Stimulated activated CD8-positive, alpha-beta memory T cell treated with anti-CD3 and anti-CD28 coated beads, Interleukin-15, amount 100 ng/mL, for 24 hours (primary cell): Measurements from ENCODE around the gene DYRK2.

Experiments
- DNase-seq: peaks from one replicate; pipeline ENCODE4 v3.0.0-alpha.2; 2020; ENCODE audit warnings: low read depth

Gene DYRK2

DNA sequence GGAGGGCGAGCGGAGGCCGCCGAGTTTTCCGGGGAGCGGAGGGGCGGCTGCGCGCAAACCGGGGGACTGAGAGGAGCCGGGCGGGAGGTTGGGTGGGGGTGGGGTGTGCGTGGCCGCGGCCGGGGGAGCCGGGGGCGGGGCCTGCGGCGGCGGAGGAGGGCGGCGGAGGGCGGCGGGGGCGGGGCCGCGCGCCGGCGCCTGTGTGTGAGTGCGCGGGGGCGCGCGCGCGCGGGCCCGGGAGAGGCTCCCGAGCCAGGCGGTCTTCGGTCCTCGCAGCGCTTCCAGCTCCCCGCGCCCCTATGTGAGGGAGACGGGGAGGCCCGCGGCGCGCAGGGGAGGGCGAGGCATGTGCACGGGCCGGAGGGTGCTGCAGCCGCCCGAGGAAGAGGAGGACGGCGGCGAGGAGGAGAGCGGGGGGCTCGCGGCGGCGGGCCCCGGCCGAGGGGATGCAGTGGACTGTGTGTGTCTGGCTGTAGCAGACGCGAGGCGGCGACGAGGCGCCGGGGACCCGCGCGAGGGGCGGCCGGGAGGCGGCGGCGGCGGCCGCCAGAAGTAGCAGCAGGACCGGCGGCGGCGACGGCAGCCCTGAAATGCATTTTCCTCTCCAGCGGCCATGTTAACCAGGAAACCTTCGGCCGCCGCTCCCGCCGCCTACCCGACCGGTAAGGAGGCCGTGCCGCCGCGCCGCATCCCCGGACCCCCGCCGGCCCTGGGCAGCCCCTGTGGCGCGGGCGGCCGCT lies at the start of gene DYRK2:
Gene DYRK2, plus strand, starts transcription at position 225 of the 740 bp plus-strand sequence. Its CDS starts 389 bp downstream, at position 614.
- peak; percentile 44 for DNase-seq

DNA sequence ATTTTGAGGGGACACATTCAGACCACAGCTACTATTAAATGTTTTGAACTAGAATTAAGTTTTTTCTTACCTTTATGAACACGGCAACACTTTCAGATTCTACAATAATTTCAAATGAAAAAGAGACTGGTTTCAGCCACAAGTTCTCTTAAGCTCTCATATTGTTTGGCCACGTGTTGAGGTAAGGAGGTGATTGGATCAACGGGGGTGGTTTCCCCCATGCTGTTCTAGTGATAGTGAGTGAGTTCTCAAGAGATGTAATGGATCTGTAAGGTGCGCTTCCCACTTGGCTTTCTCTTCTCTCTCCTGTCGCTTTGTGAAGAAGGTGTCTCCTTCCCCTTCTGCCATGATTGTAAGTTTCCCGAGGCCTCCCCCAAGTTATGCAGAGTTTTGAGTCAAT lies 48.9 kb upstream of the DYRK2 start:
- DNase-seq: no peak

DNA sequence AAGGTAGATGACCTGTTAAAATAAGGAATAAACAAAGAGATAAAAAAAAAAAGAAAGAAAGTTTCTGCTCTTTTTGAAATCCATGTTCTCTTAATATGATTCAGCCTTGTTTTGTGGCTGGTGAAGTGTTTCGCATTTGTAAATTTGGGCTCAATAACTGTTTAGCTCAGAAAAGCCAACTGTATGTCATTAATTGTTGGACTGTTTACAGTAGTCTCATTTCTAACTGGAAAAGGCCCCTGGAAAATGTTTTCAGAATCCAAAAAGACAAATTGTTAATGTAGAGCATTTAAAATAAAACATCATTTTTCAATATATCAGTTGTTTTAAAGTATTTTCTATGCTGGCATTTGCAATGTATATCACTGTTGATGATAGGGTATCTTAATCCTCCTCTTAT lies 47.4 kb upstream of the DYRK2 start:
- no peak for DNase-seq

DNA sequence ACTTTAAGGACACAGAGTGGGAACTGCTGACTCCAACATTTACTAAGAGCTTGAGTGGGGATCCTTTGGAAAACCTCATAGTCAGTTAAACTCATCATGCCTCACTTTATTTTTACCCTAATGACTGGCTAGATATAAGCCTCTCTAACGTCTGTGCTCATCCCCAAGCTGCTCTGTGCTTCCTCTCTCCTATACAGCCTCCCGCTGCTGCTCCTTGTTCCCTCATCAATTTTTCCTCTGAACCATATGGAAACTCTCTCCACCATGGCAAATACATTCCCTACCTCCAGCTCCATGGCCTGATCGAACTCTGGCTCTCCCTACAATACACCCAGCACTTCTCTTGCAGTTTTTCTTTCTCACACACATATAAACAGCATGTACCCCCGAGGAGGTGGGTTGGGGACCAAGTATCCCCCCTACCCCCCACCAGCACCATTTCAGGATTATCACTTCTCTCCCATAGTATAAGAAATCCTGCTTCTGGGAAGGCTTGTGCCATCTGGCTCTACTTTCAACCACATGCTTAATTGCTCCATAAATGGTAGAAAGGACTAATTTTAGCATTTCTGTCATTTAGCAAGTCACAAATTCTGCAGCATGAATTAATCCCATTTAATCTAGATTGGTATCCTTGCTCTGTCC lies 39.2 kb upstream of the DYRK2 start:
- DNase-seq: no peak

DNA sequence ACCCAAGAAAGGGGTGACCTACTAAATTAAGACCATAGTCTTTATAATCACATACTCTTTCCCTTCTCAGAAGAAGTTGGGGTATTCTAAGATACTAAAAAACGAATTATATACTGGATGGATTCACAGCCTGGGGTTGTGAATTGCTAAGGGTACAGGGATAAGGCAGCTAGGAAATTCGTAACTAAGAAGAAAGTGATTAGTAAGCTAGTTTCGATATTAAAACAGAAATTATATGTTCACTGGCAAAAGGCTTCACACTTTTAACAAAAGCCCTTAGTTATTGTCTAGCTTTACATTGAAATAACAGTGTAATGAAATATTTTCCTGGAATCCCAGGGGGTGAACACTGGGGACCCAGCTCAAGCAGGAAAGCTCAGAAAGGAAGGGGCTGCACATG lies 35.5 kb upstream of the DYRK2 start:
- no peak for DNase-seq

DNA sequence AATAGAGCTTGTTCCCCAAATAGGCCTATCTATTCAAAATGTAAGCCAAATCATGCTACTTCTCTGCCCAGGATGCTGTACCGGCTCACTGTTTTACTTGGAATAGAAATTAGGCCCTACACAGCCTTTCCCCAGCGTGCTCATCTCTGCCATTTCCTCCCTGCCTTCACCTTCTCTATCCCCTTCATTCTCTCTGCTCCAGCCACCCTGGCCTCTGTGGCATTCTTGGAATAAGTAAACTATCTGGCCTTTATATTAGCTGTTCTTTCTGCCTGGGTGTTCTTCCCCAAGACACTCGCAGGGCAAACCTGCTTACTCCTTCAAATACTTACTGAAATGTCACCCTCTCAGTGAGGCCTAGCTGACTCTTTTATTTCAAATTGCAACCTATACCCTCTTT lies 30.9 kb upstream of the DYRK2 start:
- DNase-seq: no peak

DNA sequence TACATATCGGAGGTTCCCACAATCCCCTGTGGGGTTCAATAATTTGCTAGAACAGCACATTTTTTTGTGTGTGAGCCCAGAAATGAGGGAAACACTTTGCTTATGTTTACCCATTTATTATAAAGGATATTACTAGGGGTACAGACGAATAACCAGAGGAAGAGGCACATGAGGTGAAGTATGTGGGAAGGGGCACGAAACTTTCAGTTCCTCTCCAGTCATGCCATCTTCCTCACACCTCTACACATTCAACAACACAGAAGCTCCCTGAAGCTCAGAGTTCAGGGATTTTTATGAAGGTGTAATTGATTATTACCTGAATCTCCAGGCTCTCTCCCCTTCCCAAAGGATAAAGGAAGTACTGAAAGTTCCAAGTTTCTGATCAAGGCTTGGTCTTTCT lies 30.2 kb upstream of the DYRK2 start:
- no peak for DNase-seq

DNA sequence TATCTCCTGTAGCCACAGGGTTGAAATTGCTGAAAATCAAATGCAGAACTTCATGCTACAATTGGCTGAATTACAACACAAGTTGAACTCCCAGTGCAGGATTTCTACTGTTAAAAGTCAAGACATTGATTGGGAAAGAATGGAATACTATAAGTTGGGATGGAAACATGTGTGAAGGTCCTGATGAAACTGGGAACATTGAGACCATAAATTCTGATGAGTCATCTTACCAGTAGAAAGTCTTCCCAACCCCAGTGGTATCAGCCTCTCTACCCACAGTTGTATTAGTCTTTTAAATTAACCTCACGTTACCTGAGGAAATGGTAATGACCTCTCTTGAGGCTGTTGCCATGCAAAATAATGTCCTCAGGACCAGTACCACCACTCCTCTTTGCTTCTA lies 27.4 kb upstream of the DYRK2 start:
- DNase-seq: no peak

DNA sequence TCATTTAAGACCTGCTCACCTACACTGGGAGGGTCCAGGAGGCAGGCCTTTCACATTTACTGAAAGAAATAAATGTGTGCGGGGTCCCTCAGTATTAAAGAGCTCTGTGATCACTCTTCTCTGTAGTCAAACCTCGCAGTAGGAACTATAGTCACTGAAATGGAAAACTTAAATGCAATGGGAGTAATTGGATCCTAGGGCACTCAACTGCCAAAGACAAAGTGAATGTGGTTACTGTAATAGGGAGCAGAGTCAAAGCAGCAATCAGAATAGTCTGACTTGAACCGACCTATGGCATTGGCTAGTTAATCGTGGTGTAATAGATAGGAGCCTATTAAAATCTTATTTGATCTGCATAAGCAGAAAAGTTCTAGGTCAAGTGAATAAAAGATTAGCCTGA lies 26.6 kb upstream of the DYRK2 start:
- DNase-seq: no peak

DNA sequence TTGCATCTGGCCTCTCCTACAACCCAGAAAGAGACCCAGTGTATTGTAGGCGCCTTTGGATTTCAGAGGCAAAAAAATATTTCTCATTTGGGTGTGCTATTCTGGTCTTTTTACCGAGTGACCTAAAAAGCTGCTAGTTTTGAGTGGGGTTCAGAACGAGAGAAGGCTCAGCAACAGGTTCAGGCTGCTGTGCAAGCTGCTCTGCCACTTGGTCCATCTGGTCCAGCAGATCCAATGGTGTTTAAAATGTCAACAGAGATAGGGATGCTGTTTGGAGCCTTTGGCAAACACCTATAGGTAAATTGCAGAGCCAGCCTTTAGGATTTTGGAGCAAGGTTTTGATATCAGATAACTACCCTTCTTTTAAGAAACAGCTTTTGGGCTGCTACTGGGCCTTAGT lies 25.3 kb upstream of the DYRK2 start:
- no peak for DNase-seq

DNA sequence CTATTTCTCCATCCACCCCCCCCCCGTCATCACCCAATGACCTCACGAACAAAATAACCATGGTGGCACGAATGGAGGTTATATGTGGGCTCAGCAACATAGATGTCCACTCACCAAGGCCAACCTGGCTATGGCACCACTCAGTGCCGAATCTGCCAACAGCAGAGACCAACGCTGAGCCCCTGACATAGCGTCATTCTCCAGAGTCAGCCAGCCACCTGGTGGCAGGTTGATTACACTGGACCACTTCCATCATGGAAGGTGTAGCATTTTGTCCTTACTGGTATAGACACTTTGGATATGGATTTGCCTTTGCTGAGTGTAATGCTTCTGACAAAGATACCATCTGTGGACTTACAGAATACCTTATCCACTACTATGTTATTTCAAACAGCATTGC lies 24.2 kb upstream of the DYRK2 start:
- DNase-seq: no peak

DNA sequence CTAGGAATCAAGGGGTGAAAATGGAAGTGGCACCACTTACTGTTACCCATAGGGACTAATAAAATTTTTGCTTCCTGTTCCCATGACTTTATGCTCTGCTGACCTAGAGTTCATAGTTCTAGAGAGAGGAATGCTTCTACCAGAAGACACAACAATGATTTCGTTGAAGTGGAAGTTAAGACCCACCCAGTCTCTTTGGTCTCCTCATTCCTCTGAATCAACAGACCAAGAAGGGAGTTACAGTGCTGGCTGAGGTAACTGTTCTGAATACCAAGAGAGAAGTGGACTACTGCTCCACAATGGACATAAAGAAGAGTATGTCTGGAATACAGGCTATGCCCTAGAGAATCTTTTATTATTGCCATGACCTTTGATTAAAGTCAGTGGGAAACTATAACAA lies 23.5 kb upstream of the DYRK2 start:
- no peak for DNase-seq

DNA sequence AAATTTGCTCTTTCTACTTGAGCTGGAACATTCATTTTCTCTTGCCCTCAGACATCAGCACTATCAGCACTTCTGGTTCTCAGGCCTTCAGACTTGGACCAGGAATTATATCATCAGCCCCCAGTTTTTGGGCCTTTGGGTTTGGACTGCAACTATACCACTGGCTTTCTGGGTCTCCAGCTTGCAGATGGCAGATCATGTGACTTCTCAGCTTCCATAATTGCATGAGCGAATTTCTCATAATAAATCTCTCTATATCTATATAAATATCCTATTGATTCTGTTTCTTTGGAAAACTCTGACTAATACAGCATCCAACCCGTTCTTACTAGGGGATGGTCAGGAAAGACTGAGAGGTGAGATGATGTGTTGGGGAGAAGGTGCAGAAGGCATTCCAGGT lies 22.4 kb upstream of the DYRK2 start:
- DNase-seq: no peak

DNA sequence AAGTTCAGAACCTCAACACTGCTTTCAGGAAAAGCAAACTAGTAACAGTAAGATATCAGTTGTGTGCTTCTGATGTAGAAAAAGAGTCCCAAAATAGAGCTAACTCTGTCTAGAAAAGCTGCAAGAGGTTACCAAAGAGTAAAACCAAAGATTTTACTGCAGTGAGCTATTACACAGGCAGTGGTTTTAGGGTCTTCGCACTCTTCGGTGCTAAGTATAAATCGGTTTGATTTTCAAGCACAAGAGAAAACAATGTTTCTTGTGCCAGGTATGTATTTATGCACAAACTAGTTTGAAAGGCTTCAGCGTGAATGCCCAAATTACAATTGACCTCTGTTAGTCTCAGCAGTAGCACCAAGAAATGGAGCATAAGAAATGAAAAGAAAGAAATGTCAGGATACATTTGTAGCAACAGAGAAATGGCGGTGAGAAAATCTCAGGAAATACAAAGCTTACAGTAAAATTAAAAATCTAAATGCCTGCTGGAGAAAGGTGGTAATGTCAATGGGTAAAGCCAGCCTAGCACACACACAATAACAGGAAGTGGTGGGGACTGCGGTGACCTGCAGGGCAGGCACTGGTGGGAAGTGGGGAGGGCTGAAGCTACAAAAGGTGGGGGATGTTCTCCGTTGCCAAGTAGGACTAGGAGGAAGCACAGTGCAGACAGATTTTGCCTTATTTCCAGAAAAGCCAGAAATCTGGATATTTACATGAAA lies 18.0 kb upstream of the DYRK2 start:
- peak; percentile 39 for DNase-seq

DNA sequence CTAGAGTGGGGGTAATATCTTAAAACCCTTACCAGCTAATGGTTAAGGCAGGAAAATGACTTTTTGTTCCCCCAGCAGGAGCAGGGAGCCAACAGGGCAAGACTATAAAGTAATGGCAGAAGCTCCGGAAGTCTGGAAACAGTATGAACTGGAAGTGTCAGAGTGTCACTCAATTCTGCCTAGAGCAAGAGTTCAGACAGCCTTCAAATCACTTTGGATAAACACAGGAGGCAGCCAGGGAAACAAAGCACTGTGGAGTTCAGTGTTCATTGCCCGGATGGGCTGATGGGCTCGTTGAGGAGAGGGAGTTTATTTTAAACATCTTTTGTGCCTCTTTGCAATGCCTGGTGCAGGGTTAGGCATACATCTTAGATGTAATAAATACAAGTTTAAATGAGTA lies 16.5 kb upstream of the DYRK2 start:
- no peak for DNase-seq

DNA sequence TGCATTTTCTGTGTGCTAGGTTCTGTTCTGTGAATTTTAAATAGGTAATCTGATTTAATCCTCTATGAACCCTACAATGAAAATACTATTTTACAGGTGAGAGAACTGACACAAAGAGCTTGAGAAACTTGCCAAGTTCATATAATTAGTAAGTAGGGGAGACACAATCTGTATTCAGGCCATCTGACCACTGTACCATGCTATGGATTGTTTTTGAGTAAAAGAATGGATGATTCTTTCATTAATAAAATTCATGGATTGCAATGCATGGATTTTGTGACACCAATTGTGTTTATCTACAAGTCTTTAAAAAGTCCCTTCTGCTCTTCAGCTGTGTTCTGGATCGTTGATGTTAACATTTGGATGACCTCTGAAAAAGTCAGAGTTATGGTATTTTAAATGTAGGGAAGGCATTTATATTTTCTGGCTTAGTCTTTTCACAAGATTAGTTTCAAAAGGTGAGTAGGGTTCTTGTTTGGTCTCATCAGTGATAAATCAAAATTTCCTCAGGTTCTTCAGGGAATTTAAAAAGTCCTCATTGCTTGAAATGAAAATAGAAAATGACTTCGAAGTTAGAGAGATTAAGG lies 15.4 kb upstream of the DYRK2 start:
- DNase-seq: no peak

DNA sequence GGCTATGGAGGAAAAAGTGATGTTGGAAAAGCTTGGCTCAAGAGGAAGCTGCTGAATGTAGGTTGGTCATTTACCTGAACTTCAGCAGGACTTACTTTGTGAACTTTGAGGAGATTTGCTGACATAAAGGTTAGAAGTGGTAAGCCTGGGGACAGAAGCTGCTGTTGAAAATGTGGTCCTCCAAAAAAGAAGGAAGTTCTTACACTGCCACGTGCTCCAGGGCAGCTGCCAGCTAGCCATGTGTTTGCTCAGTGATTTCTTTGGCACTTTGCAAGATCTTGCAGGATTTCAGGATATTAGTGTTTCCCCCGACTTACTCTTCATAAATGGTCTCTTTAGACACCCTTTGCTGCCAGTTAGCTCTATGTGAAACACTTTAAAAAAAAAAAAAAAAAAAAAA lies 14.8 kb upstream of the DYRK2 start:
- DNase-seq: no peak

DNA sequence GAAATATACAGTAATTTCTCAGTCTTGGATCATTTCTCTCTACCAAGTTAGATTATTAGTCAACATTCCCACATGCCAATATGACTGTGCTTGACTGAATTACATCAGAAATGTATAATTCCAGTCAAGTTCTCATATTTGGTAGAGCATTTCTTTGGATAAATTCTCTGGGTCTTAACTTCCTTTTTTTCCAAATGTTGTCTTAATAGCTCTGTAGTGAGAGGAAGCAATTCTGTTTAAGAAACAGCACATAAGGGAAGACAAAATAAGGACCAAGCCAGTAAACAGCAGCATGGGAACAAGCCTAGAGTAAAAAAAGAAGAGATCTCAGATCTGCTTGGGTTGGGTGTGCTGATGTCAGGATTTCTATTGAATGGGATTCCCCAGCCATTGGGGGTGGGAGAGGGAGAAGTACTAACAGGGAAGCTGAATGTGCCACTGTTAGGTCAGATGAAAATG lies 14.2 kb upstream of the DYRK2 start:
- DNase-seq: no peak

DNA sequence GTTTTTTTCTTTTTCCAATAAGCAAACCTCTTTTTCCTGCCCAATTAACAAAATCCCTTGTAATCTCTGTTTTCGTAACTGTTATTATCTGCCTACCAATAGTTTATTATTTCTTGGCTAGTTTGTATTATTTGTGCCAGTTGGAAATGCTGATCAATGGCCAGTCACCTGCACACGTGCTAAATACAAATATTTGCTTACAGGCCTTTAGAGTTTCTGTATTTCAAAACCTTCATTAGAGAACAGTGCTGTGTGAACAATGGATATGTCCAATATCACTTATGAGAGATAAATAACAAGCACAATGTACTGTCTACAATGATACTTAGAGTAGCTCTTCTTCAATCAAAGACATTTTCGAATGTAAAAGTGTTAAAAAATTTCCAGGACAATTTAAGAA lies 10.8 kb upstream of the DYRK2 start:
- no peak for DNase-seq

DNA sequence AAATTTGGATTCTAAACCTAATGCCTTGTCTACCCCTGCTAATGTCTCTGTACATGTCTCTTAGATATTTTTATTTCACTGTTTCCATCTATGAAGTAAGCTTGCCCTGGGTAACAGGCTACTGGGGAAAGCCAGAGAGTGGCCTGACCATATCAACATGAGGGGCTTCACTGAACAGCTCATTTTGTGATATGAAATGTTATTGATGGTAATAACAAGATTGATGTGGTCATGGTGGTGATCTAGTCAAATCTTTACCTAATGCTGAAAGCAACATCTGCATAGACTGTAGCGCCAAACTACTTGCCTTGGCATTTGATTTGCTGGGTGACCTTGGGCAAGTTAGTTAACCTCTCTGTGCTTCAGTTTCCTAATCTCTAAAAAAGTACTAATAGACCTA lies 9.9 kb upstream of the DYRK2 start:
- DNase-seq: no peak

DNA sequence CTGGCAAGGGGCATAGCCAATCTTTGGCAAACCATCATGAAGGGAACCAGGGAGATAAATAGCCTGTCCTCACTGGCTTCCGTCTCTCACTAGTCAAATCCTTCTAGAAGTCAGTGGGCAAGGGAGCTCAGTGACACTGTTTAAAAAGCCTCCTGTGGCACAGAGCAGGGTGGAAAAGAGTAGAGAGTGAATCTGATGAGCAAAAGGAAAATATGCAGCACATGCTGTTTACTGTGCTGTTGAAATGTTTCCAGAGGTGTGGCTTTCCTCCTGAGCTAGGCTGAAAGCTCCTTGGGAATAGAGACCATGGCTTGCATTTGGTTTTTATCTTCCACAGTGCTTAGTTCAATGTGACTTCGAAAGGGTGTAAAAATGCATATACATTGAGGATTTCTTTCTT lies 7.7 kb upstream of the DYRK2 start:
- DNase-seq: no peak

DNA sequence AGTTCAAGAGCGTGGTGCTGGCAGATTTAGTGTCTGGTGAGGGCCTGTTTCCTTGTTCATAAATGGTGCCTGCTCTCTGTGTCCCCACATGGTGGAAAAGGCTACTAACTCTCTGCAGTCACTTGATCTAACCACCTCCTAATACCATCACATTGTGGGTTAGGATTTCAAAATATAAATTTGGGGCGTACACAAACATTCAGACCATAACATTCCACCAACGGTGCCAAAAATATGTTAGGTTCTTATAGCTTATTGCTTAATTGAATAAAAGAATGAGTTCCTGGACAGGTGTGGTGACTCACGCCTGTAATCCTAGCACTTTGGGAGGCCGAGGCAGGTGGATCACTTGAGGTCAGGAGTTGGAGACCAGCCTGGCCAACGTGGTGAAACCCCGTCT lies 3.4 kb upstream of the DYRK2 start:
- no peak for DNase-seq

DNA sequence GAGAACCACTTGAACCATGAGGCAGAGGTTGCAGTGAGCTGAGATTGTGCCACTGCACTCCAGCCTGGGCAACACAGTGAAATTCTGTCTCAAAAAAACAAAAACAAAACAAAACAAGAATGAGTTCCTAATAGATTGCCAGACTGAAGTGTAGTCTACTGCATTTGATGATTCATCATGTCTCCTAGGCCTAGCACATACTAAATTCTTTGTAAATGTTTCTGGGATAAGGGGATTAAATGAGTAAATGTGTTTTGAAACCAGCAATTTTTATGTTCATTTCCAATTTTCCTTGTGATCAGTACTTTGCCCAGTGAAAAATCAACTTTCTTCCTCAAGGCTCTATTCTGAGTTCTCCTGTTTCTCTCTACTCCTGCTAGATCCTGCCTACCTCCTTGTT lies 2.9 kb upstream of the DYRK2 start:
- DNase-seq: no peak
